HT-29 (cell line): ENCODE measurements around the gene EML5. TPM values are rescaled to one million over a fixed set of nuclear protein-coding genes. Genes with fewer than 3 reads are reported as not detected.

ENCODE experiments used
- DNase-seq: peaks from one replicate; pipeline ENCODE4 v3.0.0-alpha.2; 2015; ENCODE audit warnings: low spot score
- total RNA-seq: library from RNA; depleted of rRNA; stranded (reverse); fragments of >200 nt; shearing (Covaris generic); gene quantifications from 2 replicates; pipeline ENCODE4 v1.2.3, GENCODE V29; 2014

Gene EML5
- total RNA-seq, 1 experiment from 2014 or later: under 0.01 TPM

GRCh38 chr14:88710709-88711108 lies 82.0 kb downstream of the EML5 start:
- no peak for DNase-seq

GRCh38 chr14:88707088-88707487 lies 85.7 kb downstream of the EML5 start:
- no peak for DNase-seq

- no peak for DNase-seq
These were observed 86.3 kb downstream of the EML5 start for GRCh38 chr14:88706425-88706824.

- no peak for DNase-seq
These were observed 94.1 kb downstream of the EML5 start for GRCh38 chr14:88698651-88699050.

- no peak for DNase-seq
These were observed 96.9 kb downstream of the EML5 start for GRCh38 chr14:88695870-88696269.

- DNase-seq: no peak
These were observed 104.4 kb downstream of the EML5 start for GRCh38 chr14:88688386-88688785.

- no peak for DNase-seq
These were observed 109.6 kb downstream of the EML5 start for GRCh38 chr14:88683119-88683518.

GRCh38 chr14:88682495-88683114 lies 110.1 kb downstream of the EML5 start:
- no peak for DNase-seq

GRCh38 chr14:88681755-88682494 lies 110.8 kb downstream of the EML5 start:
- DNase-seq: no peak

GRCh38 chr14:88669346-88669745 lies 123.4 kb downstream of the EML5 start:
- DNase-seq: no peak

GRCh38 chr14:88668448-88669116 lies 124.2 kb downstream of the EML5 start:
- no peak for DNase-seq

- DNase-seq: peak; percentile 66
These were observed 125.0 kb downstream of the EML5 start for GRCh38 chr14:88667555-88668273.

GRCh38 chr14:88660056-88660455 lies 132.7 kb downstream of the EML5 start:
- no peak for DNase-seq

GRCh38 chr14:88639221-88639620 lies 153.5 kb downstream of the EML5 start:
- no peak for DNase-seq

GRCh38 chr14:88632512-88632911 lies 160.2 kb downstream of the EML5 start:
- DNase-seq: no peak

- DNase-seq: no peak
These were observed 161.7 kb downstream of the EML5 start for GRCh38 chr14:88631091-88631490.

- DNase-seq: no peak
These were observed 162.2 kb downstream of the EML5 start for GRCh38 chr14:88630565-88630964.

GRCh38 chr14:88628462-88628861 lies 164.3 kb downstream of the EML5 start:
- DNase-seq: no peak

GRCh38 chr14:88628033-88628432 lies 164.7 kb downstream of the EML5 start:
- DNase-seq: no peak

GRCh38 chr14:88625671-88626070 lies 167.1 kb downstream of the EML5 start:
- no peak for DNase-seq

- DNase-seq: no peak
These were observed 171.7 kb downstream of the EML5 start for GRCh38 chr14:88621100-88621499.

GRCh38 chr14:88618476-88618875 lies 174.3 kb downstream of the EML5 start:
- no peak for DNase-seq
